ENCODE measurements around the gene BIRC5. TPM values are rescaled to one million over a fixed set of nuclear protein-coding genes. Genes with fewer than 3 reads are reported as not detected.
"Not testable (repeated sequence)": the region's sequence is repeated elsewhere in the genome, so short reads cannot be mapped to it uniquely, and the experiment has no call there.

The BIRC5 gene
- total RNA-seq, 1 donor from 2014 or later: 2.7 TPM

DNA sequence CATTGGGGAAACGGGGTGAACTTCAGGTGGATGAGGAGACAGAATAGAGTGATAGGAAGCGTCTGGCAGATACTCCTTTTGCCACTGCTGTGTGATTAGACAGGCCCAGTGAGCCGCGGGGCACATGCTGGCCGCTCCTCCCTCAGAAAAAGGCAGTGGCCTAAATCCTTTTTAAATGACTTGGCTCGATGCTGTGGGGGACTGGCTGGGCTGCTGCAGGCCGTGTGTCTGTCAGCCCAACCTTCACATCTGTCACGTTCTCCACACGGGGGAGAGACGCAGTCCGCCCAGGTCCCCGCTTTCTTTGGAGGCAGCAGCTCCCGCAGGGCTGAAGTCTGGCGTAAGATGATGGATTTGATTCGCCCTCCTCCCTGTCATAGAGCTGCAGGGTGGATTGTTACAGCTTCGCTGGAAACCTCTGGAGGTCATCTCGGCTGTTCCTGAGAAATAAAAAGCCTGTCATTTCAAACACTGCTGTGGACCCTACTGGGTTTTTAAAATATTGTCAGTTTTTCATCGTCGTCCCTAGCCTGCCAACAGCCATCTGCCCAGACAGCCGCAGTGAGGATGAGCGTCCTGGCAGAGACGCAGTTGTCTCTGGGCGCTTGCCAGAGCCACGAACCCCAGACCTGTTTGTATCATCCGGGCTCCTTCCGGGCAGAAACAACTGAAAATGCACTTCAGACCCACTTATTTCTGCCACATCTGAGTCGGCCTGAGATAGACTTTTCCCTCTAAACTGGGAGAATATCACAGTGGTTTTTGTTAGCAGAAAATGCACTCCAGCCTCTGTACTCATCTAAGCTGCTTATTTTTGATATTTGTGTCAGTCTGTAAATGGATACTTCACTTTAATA is 10.4 kb downstream of the BIRC5 start:
- no peak for DNase-seq (ENCODE audit: low spot score)

DNA sequence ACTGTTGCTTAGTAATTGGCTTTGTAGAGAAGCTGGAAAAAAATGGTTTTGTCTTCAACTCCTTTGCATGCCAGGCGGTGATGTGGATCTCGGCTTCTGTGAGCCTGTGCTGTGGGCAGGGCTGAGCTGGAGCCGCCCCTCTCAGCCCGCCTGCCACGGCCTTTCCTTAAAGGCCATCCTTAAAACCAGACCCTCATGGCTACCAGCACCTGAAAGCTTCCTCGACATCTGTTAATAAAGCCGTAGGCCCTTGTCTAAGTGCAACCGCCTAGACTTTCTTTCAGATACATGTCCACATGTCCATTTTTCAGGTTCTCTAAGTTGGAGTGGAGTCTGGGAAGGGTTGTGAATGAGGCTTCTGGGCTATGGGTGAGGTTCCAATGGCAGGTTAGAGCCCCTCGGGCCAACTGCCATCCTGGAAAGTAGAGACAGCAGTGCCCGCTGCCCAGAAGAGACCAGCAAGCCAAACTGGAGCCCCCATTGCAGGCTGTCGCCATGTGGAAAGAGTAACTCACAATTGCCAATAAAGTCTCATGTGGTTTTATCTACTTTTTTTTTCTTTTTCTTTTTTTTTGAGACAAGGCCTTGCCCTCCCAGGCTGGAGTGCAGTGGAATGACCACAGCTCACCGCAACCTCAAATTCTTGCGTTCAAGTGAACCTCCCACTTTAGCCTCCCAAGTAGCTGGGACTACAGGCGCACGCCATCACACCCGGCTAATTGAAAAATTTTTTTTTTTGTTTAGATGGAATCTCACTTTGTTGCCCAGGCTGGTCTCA is 11.2 kb downstream of the BIRC5 start:
- no peak for DNase-seq (ENCODE audit: low spot score)

DNA sequence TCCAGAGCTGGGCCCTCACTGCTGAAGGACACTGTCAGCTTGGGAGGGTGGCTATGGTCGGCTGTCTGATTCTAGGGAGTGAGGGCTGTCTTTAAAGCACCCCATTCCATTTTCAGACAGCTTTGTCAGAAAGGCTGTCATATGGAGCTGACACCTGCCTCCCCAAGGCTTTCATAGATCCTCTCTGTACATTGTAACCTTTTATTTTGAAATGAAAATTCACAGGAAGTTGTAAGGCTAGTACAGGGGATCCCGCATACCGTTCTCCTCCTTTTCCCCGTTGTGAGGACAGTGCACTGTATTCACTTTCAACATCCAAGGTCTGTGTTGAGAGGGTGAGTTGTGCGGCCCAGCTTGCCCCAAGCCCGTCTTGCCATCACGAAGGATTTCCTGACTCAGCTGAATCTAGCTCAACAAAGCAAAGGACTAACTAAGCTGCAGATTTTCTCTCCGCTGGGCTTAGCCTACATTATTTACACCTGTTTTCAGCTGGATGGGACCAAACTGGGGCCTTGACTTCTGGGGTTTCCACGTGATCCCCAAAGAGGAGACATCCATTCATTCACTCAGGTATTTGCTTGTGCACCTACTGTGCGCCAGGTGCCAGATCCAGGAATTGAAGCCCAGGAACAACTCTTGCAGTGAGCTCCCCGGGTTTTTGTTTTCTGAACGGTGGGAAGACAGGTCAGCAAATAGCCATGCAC is 12.2 kb downstream of the BIRC5 start:
- DNase-seq (ENCODE audit: low spot score): no peak

DNA sequence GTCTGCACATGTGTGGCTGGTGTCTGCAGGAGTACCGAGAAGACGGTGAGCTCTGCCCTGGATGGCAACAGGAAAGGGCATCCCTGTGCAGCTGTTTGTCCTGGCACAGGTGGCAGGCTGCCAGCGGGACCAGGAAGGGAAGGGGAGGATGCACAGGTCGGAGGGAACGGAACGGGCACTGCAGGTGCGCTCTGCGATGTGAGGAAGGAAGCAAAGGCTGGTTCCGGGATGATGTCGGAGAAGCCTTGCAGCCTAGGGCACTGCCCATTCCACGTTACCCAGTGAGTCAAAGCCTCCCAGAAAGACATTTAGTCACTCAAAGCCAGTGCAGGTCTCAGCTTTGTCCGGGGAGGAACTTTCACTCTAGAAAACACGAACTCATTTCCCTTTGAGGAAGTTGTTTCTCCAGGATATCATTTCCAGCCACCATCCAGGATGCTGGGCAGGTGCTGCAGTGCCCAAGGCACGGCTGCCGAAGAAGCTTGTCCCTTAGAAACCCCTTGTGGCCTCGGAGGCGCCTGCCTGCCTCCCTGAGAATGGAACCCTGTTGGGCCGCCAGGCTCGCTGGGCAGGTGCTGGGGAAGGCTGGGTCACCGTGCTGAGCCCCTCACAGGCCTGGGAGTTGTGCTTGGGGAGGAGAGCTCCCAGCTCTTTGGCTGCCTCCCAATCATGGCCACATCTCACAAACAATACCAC is 12.9 kb downstream of the BIRC5 start:
- DNase-seq (ENCODE audit: low spot score): no peak

DNA sequence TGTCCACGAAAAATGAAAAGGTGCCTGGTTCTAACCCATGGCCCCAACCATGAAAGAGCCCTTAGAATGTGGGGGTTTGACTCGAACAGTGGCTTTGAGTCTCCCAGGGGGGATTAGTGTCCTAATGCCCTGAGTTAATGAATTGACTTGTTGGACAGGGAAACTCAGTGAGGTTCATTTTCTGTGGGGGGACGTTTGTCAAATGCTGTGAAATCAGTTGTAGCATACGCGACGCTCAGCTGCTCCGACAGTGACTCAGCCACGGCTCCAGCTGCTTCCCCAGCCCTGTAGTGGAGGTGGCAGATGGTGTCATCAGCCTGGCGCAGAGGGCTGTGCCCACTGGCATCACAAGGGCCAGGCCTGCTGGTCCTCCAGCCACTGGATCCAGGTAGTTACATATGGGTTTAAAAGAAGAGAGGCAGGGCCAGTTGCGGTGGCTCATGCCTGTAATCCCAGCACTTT is 13.4 kb downstream of the BIRC5 start:
- no peak for DNase-seq (ENCODE audit: low spot score)

DNA sequence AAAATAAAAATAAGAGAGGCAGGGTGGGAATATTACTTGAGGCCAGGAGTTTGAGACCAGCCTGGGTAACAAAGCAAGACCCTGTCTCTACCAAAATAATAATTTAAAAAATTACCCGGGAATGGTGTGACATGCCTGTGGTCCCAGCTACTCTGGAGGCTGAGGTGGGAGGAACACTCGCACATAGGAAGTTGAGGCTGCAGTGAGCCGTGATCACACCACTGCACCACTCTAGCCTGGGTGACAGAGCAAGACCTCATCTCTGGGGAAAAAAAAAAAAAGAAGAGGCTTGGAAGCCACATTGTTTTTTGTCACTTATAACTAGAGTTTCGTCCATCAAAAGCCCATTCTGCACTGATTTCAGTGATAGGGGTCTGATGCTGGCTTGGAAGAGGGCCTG is 14.1 kb downstream of the BIRC5 start:
- DNase-seq (ENCODE audit: low spot score): no peak

DNA sequence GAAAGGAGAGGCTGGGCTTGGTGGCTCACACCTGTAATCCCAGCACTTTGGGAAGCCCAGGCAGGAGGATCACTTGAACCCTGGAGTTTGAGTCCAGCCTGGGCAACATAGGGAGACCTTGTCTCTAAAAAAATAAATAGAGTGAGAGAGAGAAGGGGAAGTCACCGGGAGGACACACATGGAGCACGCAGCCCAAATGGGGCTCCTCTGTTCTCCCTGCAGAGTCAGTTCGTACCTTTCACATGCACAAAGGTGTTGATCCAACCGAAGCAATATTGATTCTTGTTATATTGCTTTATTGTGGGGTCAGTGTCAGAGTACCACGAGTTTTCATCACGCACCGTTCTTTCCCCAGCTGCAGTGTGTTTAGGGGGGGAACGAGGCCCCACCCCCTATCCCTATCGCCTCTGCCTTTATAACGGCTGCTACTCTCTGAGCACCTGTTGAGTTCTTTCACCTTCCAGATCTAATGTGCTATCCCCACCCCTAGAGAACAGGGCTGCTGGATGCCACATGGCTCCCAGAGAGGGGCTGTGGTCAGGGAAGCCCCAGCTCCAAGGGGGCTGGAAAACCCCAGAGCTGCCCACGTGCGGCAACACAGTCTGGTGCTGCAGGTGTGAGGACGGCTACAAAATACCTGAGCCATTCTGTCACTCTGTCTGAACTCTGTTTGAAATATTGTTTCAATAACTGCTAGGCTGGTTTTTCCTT is 16.4 kb downstream of the BIRC5 start:
- DNase-seq (ENCODE audit: low spot score): no peak

DNA sequence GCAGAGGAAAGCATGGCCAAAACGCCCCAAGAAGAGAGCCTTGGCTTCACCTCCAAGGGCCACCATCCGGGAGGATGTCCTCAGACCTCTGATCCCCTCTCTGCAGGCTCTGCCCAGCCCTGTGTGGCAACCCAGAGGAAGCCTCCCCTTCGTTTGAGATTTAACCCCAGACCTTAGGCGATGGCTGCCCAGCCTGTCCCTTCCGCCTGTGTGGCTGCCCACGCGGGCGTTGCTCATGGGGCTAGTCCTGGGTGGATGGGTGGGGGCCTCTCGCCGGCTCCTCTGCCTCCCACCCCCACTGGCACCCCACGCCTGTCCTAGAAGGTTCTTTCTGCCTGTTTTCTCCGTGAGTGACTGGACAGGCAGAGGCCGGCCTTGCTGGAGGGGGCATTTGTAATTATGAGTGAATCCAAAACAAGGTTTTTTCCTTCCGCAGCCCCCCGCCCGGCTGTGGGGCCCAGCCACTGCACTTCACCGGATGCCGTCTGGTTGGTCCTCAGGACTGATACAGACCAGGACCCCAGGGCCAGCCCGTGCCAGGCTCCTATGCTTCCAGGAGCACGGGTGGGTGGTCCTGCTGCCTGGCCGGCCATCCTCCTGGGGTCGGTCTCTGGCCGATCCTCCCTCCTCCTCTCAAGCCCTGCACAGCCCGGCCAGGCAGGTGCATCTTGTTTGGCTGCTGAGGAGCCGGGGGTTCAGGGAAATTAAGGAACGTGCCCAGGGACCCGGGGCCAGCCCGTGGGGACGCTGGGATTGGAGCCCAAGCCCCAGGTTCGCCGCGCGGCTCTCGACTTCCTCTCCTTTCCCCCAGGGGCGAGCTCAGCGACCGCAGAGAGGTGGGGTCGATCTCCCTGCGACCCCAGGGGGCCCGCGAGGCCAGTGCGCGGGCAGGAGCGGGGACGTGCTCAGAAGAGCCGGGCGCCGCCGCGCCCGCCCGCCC is 17.2 kb downstream of the BIRC5 start, which contains the start of gene TMEM235:
Gene TMEM235 (plus strand): TSS at position 636 of the 940 bp plus-strand sequence. CDS start 393 bp downstream, outside the sequence.
- no peak for DNase-seq (ENCODE audit: low spot score)

DNA sequence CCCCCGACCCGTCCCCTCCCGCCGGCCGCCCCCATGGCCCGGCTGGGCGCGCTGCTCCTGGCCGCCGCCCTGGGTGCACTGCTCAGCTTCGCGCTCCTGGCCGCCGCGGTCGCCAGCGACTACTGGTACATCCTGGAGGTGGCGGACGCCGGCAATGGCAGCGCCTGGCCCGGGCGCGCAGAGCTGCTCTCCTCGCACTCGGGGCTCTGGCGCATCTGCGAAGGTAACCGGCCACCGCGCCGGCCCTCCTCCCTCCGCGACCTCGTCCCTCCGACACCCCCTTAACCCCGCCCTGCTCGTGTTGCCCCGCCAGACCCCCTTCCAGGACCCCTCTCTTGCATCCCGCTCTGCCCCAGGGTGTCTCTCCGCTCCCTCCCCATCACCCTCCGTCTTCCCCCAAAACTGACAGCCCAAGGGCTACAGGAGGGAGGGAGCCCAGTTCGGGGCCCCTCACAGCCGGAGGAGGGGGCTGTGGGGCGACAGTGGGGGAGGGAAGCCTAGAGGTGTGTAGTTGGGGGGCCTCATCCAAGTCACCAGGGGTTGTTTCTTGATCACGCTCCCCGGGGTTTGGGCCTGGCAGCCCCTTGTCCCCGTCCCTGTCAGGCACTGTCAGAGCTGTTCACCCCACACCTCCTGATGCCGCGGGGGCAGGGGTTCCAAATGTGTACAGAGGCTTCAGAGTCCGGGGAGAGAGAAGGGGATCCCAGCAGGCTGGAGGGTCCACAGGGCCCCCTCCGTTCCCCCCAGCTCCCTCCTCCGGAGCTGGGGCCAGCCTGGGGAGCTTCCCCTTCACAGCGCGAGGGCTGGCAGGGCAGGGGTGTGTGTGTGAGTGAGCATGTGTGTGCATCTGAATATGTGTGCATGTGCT is 18.2 kb downstream of the BIRC5 start:
- no peak for DNase-seq (ENCODE audit: low spot score)

DNA sequence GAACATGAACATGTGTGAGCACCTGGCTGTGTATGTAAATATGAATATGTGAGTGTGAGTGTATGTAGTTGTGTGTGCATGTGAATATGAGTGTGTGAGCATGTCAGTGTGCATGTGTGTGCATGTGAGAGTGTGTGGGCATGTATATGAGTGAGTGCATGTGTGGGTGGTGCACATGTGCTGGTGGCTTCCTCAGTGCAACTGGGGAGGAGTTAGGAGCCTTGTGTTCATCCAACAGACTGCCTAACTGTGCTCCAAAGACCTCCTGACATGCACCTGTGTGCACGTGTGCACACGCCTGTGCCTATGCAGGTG is 18.8 kb downstream of the BIRC5 start:
- no peak for DNase-seq (ENCODE audit: low spot score)

DNA sequence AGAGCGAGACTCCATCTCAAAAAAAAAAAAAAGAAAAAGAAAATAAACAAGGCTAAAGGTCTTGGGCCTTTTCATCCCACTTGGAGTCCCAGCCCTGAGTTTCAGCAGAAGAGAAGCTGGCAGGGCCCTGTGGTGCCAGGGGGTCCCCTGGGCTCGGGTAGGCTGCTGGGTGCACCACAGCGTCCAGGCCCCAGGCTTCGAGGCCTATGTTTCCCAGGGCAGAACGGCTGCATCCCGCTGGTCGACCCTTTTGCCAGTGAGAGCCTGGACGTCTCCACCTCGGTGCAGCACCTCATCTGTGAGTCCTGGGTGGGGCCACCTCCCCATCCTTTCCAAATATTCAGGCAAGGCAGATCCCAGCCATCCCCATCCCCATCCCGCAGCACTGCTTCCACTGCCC is 19.6 kb downstream of the BIRC5 start:
- DNase-seq (ENCODE audit: low spot score): no peak

DNA sequence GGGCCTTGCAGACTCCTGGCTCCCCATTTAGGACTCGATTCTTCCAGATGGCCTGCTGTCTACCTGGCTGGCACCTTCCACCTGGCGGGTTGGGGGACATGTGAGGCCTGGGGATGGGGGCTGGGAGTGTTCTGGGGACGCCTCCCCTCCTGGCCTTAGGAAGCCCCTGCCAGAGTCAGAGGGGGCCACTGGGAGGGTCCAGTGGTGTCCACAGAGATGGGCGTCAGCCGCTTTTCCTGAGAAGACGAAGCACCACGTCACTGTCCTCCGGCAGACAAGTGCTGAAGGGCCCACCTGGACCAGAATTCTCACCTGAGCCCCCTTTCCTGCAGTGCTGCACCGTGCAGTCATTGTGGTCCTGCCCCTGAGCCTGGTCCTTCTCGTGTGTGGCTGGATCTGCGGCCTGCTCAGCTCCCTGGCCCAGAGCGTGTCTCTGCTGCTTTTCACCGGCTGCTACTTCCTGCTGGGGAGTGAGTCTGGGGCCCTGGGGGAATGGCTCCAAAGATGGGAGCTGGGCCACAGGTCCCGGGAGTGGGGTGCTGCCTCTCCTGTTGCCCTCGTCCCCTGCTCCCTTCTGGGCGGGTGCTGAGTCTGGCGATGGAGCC is 20.3 kb downstream of the BIRC5 start:
- DNase-seq (ENCODE audit: low spot score): no peak

DNA sequence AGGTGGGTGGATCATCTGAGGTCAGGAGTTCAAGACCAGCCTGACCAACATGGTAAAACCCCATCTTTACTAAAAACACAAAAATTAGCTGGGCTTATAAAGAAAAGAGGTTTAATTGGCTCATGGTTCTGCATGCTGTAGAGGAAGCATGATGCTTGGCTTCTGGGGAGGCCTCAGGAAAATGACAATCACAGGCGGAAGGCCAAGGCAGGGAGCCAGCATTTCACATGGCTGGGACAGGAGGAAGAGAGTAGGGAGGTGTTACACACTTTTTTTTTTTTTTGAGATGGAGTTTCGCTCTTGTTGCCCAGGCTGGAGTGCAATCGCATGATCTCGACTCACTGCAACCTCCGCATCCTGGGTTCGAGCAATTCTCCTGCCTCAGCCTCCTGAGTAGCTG is 21.0 kb downstream of the BIRC5 start:
- DNase-seq (ENCODE audit: low spot score): not testable (repeated sequence)

DNA sequence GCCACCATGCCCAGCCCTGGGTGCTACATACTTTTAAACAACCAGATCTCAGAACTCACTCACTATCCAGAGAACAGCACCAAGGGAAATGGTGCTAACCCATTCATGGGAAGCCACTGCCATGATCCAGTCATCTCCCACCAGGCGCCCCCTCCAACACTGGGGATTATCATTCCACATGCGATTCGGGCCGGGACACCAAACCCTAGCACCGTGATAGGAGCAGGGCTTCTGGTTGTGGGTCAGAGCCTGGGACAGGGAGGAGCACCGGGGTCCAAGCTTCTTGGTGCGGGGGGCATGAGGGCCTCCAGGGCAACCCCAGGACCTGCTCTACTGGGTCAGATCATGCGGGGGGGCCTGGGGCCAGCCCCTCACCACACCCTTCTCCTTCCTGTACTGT is 21.8 kb downstream of the BIRC5 start:
- DNase-seq (ENCODE audit: low spot score): no peak

DNA sequence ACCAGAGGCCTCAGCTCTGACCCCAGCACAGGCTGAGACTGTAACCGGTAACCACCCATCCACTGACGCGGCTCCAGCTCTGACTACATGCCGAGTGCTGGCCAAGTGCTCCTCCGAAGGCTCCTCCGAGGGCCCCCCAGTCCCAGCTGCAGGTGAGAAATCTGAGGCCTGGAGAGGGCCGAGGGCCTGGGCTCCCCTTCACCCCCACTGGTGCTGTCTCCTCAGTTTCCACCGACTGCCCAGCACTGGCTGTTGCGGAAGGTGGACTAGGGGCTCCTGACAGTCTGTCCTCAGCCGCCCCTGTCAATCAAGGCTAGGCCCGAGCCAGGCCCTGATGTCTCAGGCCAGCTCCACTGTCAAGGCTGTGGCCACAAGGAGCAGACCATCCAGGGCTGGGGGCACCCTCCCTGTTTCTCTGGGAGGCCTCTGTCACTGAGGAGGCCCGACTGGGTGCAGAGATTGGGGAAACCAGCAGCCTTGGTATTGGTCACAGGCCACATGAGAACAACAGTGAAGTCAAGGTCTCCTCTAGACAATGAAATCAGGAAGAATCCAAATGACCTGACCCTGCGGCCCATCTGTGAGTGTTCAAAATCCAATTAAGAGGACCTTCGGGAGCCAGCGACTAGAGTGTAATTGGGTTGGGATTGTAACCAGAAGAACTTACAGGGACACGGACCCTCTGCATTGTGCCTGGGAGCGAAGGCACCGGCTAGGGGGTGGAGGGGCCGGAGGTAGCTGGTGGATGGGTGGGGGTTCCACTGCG is 22.5 kb downstream of the BIRC5 start:
- DNase-seq (ENCODE audit: low spot score): no peak

DNA sequence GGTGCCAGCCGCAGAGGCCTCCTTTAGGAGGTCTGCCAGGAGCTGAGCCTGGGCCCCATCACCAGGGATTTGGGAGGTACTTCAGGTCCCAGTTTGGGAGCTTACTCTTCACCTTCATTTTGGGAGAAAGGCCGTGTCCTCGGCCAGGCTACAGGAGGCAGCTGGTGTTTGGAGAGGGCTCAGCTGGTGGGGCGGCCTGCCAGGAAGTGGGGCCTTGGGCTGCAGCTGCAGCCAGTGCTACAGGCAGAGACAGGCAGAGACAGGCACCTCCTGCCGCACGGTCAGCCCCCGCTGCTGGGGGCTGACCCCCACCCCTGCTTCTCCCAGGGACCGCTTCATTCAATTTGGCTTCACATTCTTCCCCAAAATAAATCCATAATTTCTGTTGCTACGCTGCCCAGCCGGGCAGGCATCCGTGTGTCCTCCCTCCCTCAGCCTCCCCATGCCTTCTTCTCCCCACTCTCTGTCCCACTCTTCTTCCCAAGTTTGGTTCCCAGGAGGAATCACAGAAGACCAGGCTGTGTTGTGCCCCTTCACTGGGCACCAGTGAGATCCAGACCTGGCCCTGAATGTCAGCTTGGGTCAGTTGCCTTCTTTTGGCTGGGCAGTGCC is 23.5 kb downstream of the BIRC5 start:
- no peak for DNase-seq (ENCODE audit: low spot score)

DNA sequence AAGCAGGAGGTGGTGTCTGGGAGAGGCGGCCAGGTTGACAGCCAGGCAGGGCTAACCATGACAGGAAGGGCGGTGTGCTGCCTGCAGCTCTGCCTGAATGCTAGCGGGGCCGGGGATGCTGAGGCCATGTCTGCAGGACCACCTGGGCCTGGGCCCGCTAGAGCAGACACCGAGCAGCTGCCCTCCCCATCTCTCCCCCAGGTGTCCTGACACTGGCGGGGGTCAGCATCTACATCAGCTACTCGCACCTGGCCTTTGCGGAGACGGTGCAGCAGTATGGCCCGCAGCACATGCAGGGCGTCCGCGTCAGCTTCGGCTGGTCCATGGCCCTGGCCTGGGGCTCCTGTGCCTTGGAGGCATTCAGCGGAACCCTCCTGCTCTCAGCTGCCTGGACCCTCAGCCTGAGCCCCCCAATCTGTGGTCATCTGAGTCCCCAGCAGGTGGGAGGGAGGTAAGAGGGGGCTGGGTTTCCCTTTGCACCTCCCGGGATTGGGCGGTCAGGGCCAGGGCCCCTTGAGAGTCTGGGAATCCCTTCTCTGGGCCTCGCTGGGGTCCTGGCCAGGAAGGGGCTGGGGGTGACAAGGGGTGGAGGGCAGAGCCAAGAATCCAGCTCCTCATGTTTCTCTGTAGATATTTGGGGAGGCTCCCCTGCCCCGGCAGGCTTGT is 24.9 kb downstream of the BIRC5 start:
- no peak for DNase-seq (ENCODE audit: low spot score)
